GM12801 (cell line): ENCODE data around the gene BRCA2.

Source experiments
- CTCF ChIP-seq: IDR thresholded peaks from one replicate; pipeline ENCODE4 v1.5.1; 2011; ENCODE audit warnings: control low read depth; ENCODE audit not compliant: insufficient read length; ENCODE audit errors: extremely low read depth

BRCA2 gene

GRCh38 chr13:32315238-32316027, at the start of gene BRCA2, which contains the start of gene ZAR1L:
BRCA2 (plus strand) TSS chr13:32315508; CDS start chr13:32316461, 953 bp downstream.
ZAR1L (minus strand) TSS chr13:32315363; CDS start chr13:32311925, 3,438 bp downstream.
- TF ChIP-seq CTCF, result no peak

GRCh38 chr13:32265726-32266125, 49.6 kb upstream of the BRCA2 start:
- TF ChIP-seq CTCF, result no peak

- TF ChIP-seq CTCF, result no peak
These were observed 49.2 kb upstream of the BRCA2 start for GRCh38 chr13:32266130-32266529.

GRCh38 chr13:32267836-32268439, 47.4 kb upstream of the BRCA2 start:
- peak; percentile 48 for TF ChIP-seq CTCF

GRCh38 chr13:32272021-32272683, 43.2 kb upstream of the BRCA2 start:
- TF ChIP-seq CTCF, result no peak

- TF ChIP-seq CTCF, result no peak
These were observed 37.5 kb upstream of the BRCA2 start for GRCh38 chr13:32277839-32278238.

- TF ChIP-seq CTCF, result no peak
These were observed 36.9 kb upstream of the BRCA2 start for GRCh38 chr13:32278426-32278825.
